GM19043 (cell line): Measurements from ENCODE around the gene SLC25A43.
"Not testable (repeated sequence)": the region's sequence is repeated elsewhere in the genome, so short reads cannot be mapped to it uniquely, and the experiment has no call there.

ENCODE experiments used
- ATAC-seq: cut with Tn5 transposase; IDR thresholded peaks from one replicate; pipeline ENCODE4 v1.9.1; 2021; ENCODE audit warnings: low read depth; ENCODE audit not compliant: unreplicated experiment

The SLC25A43 gene

GRCh38 chrX:119406776-119407175, 7.6 kb downstream of the SLC25A43 start:
- no peak for ATAC-seq

GRCh38 chrX:119407681-119408080, 8.5 kb downstream of the SLC25A43 start:
- ATAC-seq, result no peak

- ATAC-seq, result no peak
Observed at GRCh38 chrX:119410027-119410819, 11.1 kb downstream of the SLC25A43 start.

- no peak for ATAC-seq
Observed at GRCh38 chrX:119410854-119411253, 11.7 kb downstream of the SLC25A43 start.

GRCh38 chrX:119411959-119412358, 12.8 kb downstream of the SLC25A43 start:
- ATAC-seq, result no peak

GRCh38 chrX:119417376-119417775, 18.2 kb downstream of the SLC25A43 start:
- no peak for ATAC-seq

- no peak for ATAC-seq
Observed at GRCh38 chrX:119417842-119418241, 18.7 kb downstream of the SLC25A43 start.

- ATAC-seq, result no peak
Observed at GRCh38 chrX:119419146-119419545, 20.0 kb downstream of the SLC25A43 start.

GRCh38 chrX:119419898-119420297, 20.8 kb downstream of the SLC25A43 start:
- ATAC-seq, result no peak

- no peak for ATAC-seq
Observed at GRCh38 chrX:119421016-119421705, 22.0 kb downstream of the SLC25A43 start.

- ATAC-seq, result no peak
Observed at GRCh38 chrX:119423631-119424030, 24.5 kb downstream of the SLC25A43 start.

GRCh38 chrX:119424999-119425398, 25.9 kb downstream of the SLC25A43 start:
- no peak for ATAC-seq

- peak; percentile 88 for ATAC-seq
Observed at GRCh38 chrX:119427024-119427794, 28.1 kb downstream of the SLC25A43 start.

GRCh38 chrX:119427795-119428185, 28.7 kb downstream of the SLC25A43 start:
- ATAC-seq, result no peak

GRCh38 chrX:119429471-119429870, 30.3 kb downstream of the SLC25A43 start:
- ATAC-seq, result no peak

- ATAC-seq, result not testable (repeated sequence)
Observed at GRCh38 chrX:119441295-119441694, 42.2 kb downstream of the SLC25A43 start.

- no peak for ATAC-seq
Observed at GRCh38 chrX:119442286-119442685, 43.1 kb downstream of the SLC25A43 start.

- no peak for ATAC-seq
Observed at GRCh38 chrX:119453202-119453601, 54.1 kb downstream of the SLC25A43 start.

GRCh38 chrX:119455264-119455663, 56.1 kb downstream of the SLC25A43 start:
- ATAC-seq, result no peak

GRCh38 chrX:119459181-119459580, 60.0 kb downstream of the SLC25A43 start:
- no peak for ATAC-seq

GRCh38 chrX:119465555-119465954, 66.4 kb downstream of the SLC25A43 start:
- no peak for ATAC-seq
